Liver (tissue), 3 donors: ENCODE data around the gene PLK2.

Experiments
- EGR1 ChIP-seq, 2 donors: IDR thresholded peaks; 2 replicates each; pipeline ENCODE4 v1.6.1; 2016 to 2018; ENCODE audit warnings: antibody characterized with exemption in 2 of 2, low read depth in 2 of 2
- JUND ChIP-seq, 2 donors: IDR thresholded peaks; 2 replicates each; pipeline ENCODE4 v1.6.1; 2016; ENCODE audit warnings: antibody characterized with exemption in 2 of 2
- TAF1 ChIP-seq: conservative IDR thresholded peaks from 2 replicates; pipeline ENCODE4 v1.6.1; 2016; ENCODE audit warnings: antibody characterized with exemption, mild to moderate bottlenecking
- TF ChIP-seq, protein P1 (sequence below): fragments of 150-350 bp; IDR thresholded peaks from 2 replicates; pipeline ENCODE4 v1.5.1; 2017; ENCODE audit warnings: improper control_type of control experiment, low read depth, low read length; ENCODE audit not compliant: missing input control
- TF ChIP-seq, protein P2 (sequence below): IDR thresholded peaks from 2 replicates; pipeline ENCODE4 v1.6.1; 2016; ENCODE audit warnings: antibody characterized with exemption
- TF ChIP-seq, protein P3 (sequence below): IDR thresholded peaks from 2 replicates; pipeline ENCODE4 v1.6.1; 2016; ENCODE audit warnings: antibody characterized with exemption
- TF ChIP-seq, protein P4 (sequence below): IDR thresholded peaks from 2 replicates; pipeline ENCODE4 v1.6.1; 2016; ENCODE audit warnings: antibody characterized with exemption, mild to moderate bottlenecking
- TF ChIP-seq, protein P5 (sequence below): IDR thresholded peaks from 2 replicates; pipeline ENCODE4 v1.6.1; 2016; ENCODE audit warnings: antibody characterized with exemption
- donor health status: healthy.
- donor health status: healthy.

DNA sequence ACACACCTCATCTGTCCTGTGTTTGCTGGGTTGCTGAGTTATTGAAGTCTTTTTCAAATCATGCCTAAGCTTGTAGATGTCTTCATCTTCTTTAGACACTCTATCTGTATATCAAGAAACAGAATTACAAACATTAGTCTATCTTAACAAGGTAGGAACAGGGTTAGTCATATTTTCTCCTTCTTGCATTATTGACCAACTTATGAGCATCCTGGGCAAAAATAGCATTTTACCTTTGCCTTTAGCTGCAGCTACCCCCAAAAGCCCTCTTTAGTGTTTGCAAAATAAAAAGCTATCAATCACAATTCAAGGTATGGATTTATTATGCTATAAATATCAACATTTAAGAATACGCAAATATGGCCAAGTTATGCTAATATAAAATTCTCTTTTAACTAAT, 3.4 kb downstream of the PLK2 start:
- TF ChIP-seq, protein P1, sequence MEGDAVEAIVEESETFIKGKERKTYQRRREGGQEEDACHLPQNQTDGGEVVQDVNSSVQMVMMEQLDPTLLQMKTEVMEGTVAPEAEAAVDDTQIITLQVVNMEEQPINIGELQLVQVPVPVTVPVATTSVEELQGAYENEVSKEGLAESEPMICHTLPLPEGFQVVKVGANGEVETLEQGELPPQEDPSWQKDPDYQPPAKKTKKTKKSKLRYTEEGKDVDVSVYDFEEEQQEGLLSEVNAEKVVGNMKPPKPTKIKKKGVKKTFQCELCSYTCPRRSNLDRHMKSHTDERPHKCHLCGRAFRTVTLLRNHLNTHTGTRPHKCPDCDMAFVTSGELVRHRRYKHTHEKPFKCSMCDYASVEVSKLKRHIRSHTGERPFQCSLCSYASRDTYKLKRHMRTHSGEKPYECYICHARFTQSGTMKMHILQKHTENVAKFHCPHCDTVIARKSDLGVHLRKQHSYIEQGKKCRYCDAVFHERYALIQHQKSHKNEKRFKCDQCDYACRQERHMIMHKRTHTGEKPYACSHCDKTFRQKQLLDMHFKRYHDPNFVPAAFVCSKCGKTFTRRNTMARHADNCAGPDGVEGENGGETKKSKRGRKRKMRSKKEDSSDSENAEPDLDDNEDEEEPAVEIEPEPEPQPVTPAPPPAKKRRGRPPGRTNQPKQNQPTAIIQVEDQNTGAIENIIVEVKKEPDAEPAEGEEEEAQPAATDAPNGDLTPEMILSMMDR = no peak
- TF ChIP-seq JUND (IDR thresholded peaks at IDR 0.05) (no peak), TAF1 (no peak), EGR1 (IDR thresholded peaks at IDR 0.05; ENCODE audit: low read depth in 2 of 2) (no peak)
- TF ChIP-seq, protein P2, sequence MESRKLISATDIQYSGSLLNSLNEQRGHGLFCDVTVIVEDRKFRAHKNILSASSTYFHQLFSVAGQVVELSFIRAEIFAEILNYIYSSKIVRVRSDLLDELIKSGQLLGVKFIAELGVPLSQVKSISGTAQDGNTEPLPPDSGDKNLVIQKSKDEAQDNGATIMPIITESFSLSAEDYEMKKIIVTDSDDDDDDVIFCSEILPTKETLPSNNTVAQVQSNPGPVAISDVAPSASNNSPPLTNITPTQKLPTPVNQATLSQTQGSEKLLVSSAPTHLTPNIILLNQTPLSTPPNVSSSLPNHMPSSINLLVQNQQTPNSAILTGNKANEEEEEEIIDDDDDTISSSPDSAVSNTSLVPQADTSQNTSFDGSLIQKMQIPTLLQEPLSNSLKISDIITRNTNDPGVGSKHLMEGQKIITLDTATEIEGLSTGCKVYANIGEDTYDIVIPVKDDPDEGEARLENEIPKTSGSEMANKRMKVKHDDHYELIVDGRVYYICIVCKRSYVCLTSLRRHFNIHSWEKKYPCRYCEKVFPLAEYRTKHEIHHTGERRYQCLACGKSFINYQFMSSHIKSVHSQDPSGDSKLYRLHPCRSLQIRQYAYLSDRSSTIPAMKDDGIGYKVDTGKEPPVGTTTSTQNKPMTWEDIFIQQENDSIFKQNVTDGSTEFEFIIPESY = no peak
- TF ChIP-seq, protein P3, sequence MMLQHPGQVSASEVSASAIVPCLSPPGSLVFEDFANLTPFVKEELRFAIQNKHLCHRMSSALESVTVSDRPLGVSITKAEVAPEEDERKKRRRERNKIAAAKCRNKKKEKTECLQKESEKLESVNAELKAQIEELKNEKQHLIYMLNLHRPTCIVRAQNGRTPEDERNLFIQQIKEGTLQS = no peak
- TF ChIP-seq, protein P4, sequence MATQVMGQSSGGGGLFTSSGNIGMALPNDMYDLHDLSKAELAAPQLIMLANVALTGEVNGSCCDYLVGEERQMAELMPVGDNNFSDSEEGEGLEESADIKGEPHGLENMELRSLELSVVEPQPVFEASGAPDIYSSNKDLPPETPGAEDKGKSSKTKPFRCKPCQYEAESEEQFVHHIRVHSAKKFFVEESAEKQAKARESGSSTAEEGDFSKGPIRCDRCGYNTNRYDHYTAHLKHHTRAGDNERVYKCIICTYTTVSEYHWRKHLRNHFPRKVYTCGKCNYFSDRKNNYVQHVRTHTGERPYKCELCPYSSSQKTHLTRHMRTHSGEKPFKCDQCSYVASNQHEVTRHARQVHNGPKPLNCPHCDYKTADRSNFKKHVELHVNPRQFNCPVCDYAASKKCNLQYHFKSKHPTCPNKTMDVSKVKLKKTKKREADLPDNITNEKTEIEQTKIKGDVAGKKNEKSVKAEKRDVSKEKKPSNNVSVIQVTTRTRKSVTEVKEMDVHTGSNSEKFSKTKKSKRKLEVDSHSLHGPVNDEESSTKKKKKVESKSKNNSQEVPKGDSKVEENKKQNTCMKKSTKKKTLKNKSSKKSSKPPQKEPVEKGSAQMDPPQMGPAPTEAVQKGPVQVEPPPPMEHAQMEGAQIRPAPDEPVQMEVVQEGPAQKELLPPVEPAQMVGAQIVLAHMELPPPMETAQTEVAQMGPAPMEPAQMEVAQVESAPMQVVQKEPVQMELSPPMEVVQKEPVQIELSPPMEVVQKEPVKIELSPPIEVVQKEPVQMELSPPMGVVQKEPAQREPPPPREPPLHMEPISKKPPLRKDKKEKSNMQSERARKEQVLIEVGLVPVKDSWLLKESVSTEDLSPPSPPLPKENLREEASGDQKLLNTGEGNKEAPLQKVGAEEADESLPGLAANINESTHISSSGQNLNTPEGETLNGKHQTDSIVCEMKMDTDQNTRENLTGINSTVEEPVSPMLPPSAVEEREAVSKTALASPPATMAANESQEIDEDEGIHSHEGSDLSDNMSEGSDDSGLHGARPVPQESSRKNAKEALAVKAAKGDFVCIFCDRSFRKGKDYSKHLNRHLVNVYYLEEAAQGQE = no peak
- TF ChIP-seq, protein P5, sequence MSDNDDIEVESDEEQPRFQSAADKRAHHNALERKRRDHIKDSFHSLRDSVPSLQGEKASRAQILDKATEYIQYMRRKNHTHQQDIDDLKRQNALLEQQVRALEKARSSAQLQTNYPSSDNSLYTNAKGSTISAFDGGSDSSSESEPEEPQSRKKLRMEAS = no peak
